Activated CD4-positive, alpha-beta T cell treated with anti-CD3 and anti-CD28 coated beads, Interleukin-2, amount 50 U/mL, for 24 hours (primary cell): ENCODE data around the gene WNT6.

Experiments
- DNase-seq, 2 donors: peaks; one replicate each; pipeline ENCODE4 v3.0.0-alpha.2; 2020; ENCODE audit warnings: low read depth in 1 of 2, low spot score in 1 of 2

WNT6 gene

DNA sequence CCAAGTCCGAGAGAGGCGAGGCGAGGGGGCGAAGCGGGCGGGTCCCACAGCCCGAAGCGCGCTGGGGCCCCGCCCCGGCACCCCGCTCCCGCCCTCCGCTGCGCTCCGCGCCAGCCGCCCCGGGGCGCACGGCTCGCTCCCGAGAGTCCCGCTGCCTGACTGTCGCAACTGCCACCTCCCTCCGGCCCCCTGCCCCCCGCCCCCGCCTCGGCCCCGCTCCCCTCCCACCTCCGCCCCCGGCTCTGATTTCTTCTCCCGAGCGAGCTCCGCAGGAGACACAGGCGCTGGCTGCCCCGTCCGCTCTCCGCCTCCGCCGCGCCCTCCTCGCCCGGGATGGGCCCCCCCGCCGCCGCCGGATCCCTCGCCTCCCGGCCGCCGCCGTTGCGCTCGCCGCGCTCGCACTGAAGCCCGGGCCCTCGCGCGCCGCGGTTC lies at the start of gene WNT6:
Gene WNT6, plus strand, starts transcription at position 250 of the 432 bp plus-strand sequence. CDS start 233 bp downstream, outside the sequence.
- DNase-seq, result no peak

DNA sequence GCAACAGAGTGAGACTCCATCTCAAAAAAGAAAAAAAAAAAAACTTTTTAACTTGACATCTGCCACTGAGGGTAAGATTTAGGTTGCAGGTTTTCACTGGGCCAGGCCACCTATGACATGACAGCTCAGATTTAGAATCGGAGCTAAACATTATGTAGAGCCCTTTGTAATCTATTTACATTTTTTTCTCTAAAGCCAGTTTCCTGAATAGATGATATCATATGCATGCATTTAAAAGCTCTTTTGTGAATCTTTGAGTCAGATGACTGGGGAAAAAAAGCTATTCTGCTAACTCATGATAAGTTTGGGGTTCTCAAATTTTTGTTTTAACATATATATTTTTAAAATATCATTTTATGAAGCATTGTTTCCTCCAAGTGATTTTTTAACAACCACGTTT lies 49.3 kb upstream of the WNT6 start:
- no peak for DNase-seq

GRCh38 chr2:218811382-218811781 lies 48.2 kb upstream of the WNT6 start:
- no peak for DNase-seq

GRCh38 chr2:218812096-218812815 lies 47.3 kb upstream of the WNT6 start:
- DNase-seq, result no peak

DNA sequence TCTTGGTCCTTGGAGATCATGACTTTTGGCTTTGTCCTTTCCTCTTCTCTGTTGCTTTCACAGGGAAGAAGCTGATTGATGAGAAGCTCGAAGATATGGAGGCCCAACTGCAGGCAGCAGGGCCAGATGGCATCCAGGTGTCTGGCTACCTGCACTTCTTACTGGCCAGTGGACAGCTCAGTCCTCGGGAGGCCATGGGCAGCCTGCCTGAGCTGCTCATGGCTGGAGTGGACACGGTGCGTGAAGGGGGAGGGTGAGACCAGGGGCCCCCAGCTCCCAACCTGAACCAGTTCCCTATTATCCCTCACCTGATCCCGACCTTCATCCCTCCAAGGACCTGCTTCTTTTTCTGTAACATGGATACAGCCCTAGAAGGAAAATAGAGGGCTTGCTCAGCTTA lies 46.7 kb upstream of the WNT6 start:
- no peak for DNase-seq

DNA sequence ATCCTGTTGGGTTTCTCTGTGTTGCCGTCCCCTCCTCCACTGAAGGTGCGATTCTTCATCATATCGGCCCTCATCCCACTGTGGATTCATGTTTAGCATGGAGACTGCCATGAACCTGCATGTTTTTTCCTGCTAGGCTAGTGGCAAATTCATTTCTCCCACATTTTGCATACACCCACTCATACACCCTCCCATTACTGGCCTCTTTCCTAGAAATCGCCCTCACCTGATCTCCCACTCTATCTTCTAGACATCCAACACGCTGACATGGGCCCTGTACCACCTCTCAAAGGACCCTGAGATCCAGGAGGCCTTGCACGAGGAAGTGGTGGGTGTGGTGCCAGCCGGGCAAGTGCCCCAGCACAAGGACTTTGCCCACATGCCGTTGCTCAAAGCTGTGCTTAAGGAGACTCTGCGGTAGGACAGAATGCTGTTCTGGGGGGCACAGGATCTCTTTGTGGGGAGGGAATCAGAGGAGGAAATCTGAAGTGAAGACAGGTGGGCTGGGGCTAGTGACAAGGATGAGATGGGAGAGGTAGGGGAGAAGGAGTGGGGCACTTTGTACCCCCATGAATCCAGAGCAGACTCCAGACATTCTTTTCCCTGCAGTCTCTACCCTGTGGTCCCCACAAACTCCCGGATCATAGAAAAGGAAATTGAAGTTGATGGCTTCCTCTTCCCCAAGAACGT lies 45.7 kb upstream of the WNT6 start:
- no peak for DNase-seq

DNA sequence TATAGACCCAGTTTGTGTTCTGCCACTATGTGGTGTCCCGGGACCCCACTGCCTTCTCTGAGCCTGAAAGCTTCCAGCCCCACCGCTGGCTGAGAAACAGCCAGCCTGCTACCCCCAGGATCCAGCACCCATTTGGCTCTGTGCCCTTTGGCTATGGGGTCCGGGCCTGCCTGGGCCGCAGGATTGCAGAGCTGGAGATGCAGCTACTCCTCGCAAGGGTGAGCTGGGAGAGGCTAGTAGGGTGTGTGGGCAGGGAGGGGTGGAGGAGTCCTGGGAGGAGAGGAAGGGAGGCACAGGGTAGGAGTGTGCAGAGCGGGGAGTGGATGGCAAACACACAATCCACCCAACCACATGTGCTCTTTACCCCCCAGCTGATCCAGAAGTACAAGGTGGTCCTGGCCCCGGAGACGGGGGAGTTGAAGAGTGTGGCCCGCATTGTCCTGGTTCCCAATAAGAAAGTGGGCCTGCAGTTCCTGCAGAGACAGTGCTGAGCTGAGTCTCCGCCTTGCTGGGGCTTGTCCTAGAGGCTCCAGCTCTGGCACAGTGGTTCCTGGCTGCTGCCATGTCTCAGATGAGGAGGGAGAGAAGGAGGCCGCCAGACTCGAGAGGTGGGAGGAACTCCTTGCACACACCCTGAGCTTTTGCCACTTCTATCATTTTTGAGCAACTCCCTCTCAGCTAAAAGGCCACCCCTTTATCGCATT lies 44.9 kb upstream of the WNT6 start:
- no peak for DNase-seq

DNA sequence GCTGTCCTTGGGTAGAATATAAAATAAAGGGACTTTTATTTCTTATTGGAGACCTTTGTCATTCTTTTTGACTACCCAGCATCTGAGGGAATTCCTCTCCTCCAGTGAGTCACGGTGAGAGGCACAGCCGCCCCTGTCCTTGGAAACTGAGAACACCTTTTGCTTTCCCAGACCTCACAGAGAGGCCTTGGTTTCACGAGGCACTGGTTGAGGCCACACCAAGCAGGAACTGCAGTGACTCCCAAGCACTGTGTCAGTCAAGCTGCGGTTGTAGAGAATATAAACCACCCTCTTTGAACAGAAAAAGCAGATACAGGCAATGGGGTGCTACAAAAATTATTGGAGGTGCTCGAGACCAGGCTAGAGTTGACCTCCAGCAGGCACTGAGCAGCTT lies 44.4 kb upstream of the WNT6 start:
- no peak for DNase-seq

GRCh38 chr2:218815649-218816048 lies 44.0 kb upstream of the WNT6 start:
- no peak for DNase-seq

DNA sequence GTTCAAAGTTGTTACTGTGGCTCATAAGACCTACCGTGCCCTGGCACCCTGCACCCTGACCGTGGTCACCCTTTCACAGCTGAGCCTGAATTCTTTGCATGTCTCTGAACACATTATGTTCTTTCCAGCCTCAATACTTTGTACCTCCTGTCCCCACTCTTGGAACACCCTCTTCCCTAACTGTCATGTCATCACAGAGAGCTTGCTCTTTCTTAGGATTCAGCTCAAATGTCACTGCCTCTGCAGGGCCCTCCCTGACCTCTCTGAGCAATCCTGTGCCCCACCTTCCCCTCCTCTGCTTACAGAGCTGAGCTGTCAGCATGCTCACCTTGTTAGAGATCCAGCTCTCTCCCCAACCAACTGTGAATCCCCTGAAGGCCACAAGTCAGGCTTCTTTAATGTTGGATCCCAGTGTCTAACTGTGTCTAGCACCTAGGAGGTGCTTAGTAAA lies 43.0 kb upstream of the WNT6 start:
- no peak for DNase-seq

GRCh38 chr2:218819093-218819492 lies 40.5 kb upstream of the WNT6 start:
- no peak for DNase-seq

- no peak for DNase-seq
Measured at GRCh38 chr2:218820746-218821369, 38.7 kb upstream of the WNT6 start.

- DNase-seq, result no peak
Measured at GRCh38 chr2:218821605-218822211, 37.9 kb upstream of the WNT6 start.

DNA sequence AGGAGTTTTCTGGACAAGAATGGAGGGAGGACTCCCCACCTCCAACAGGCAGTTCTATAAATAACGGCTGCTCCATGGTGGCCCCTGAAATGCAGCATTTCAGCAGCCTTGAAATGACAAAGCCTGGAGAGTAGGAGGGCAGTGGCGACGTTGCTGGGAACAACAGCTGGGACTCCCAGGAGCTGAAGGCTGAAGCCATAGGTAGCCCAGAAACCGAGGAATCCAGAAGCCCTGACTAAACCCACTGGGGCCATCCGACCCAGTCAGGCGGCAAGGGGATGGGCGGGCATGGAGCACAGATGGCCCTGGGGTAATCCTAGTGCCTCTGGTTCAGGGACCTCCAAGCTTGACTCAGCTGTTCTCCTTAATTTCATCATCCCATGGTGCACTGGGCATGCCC lies 37.0 kb upstream of the WNT6 start:
- DNase-seq, result no peak

DNA sequence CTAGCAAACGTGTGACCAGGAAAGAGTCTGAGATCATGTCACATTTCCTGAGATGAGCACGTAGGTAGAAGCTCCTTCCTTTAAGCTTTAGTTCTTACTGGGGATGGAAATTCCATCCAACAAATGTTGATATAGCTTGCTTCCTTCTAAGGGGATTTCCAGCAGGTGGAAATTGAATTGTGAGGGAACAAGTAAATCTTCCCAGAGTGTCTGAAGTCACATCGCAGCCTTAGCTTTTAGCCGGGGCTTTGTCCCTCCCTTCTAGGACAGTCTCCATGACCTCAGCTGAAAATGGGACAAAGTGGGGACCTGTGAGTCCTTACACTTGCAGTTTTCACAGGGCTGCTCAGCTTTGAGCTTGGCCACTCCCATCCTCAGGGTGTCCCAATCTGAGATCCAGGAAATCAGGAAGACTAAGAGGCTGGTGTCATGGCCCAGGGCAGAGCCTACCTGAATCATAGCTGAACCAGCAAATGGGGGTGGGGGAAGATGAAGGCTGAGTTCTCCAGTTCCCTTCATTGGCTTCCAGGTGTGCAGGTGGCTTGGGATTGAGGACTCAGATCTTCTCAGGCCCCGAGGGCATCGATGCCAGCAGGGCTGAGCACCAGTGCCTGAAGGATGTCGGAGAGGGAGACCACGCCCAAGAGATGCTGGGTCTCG lies 36.3 kb upstream of the WNT6 start:
- no peak for DNase-seq

DNA sequence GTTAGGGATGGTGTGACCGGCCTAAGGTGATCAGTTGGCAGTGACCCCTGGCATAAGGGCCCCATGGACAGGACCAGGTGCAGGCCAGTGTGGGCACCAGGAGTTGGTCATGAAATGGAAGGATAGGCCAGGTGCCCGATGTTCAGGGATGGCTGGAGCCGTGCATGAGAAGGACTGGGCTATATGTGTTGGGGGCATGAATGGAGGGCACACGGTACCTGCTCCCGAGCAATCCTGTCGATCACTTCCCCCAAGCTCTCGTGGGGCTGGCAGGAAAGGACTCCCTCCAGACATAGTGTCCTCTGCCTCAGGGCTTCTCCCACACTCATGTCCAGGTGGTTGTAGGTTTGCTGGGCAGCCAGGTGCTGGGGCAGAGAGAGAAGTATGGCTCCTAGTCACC lies 35.6 kb upstream of the WNT6 start:
- DNase-seq, result no peak

- DNase-seq, result no peak
Measured at GRCh38 chr2:218826791-218827190, 32.8 kb upstream of the WNT6 start.

DNA sequence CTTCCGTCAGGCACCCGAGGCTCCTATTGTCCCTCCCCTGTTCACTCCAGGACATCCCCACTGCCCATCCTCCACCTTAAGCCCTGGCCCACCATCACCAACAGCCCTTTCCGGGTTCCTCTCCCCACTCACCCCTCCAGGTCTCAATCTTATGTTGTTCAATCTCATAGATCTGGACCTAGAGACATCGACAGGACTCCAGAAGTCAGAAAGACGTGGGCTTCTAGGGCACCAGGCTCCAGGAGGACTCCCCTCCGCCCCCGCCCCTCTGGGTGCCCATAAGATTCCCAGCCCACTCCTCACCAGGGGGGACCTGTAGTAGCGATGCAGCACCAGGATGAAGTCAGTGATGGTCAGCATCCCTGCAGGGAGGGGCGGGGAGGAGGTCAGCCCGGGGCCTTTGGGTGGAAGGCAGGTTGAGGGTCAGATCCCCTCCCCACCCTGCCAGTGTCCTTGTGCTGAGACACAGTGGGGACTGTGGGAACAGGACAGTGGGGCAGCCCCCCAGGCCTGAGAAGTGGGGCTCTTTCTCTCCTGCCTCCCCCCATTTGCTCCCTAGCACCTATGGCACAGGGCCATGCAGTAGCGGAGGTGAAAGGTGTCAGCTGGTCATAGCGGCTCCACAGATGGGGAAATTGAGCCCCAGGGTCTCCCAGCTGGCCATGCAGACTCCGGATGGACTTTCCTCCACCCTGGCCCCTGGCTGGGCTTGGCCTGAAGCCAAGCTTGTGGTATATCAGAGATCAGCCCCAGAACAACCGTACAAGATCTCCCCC lies 31.7 kb upstream of the WNT6 start:
- DNase-seq, result no peak

GRCh38 chr2:218828477-218828778 lies 31.2 kb upstream of the WNT6 start:
- no peak for DNase-seq

DNA sequence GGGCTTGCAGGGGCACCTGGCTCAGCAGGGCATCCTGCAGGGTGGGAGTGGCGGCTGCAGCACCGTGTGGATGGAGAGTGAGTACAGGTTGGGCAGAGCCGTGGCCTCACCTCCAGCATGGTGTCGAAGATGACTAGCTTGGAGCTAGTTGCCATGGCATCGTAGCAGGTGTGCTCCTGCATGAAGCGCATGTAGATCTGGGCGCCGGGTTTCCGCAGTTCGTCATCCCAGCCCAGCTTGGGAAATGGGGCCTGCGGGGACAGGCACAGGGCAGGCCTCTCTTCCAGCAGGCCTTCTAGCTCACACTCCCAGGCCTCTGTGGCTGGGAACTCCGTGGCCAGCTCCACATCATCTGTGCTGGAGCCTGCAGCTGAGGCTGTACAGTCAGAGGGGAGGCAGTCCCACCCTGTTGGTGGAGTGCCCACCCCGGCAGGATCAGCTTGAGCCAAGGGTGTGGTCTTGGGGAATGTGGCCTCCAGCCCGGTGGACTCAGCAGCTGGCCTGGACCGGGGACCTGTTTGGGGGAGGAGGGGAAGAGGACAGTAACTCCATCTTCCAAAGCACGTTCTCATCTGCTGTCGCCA lies 29.6 kb upstream of the WNT6 start:
- no peak for DNase-seq
